H1 (cell line): Measurements from ENCODE around the gene ATP6V0D1. TPM values are rescaled to one million over a fixed set of nuclear protein-coding genes. Genes with fewer than 3 reads are reported as not detected.

Source experiments
- CEBPB ChIP-seq: IDR thresholded peaks from 2 replicates; pipeline ENCODE4 v1.6.1; 2012; ENCODE audit warnings: low read depth, low read length
- CREB1 ChIP-seq: IDR thresholded peaks from 2 replicates; pipeline ENCODE4 v1.6.1; 2012; ENCODE audit warnings: inconsistent platforms
- EP300 ChIP-seq, 2 experiments: IDR thresholded peaks; 1 replicate in 1 of 2; 2 replicates in 1 of 2; pipeline ENCODE4 v1.6.1; 2011 to 2012; ENCODE audit warnings: low read depth in 2 of 2, low read length in 2 of 2, mild to moderate bottlenecking in 2 of 2, borderline replicate concordance in 1 of 2, inconsistent platforms in 1 of 2, moderate library complexity in 1 of 2
- TCF12 ChIP-seq: IDR thresholded peaks from 2 replicates; pipeline ENCODE4 v1.6.1; 2011; ENCODE audit warnings: low read depth, mild to moderate bottlenecking, low read length
- ZNF274 ChIP-seq: IDR thresholded peaks from 2 replicates; pipeline ENCODE4 v1.7.0; 2012; ENCODE audit warnings: low read length, borderline replicate concordance; ENCODE audit errors: extremely low read depth
- polyA plus RNA-seq, 7 experiments: library from polyadenylated mRNA; depleted of rRNA in 3 of 7; stranded (reverse) in 5 of 7; unstranded in 2 of 7; fragments of >200 nt in 5 of 7; fragments of 200-250 nt in 2 of 7; gene quantifications; 1 replicate in 5 of 7; 2 replicates in 1 of 7; 4 replicates in 1 of 7; pipeline versions ENCODE4 v1.2.1 to v1.2.3, GENCODE V29; 2011 to 2013; ENCODE audit warnings: missing spikeins in 2 of 7, mixed read lengths in 2 of 7
- total RNA-seq: library from RNA; stranded (reverse); fragmentation: NEBNext Ultra II Directional; extraction: Animal tissue kit (Norgen Biotek cat#: 25700); gene quantifications from 2 replicates; pipeline ENCODE4 v1.2.1, GENCODE V29; 2021
- TF ChIP-seq, protein P1 (sequence below): IDR thresholded peaks from 2 replicates; pipeline ENCODE4 v1.6.1; 2012; ENCODE audit warnings: inconsistent platforms
- TF ChIP-seq, protein P2 (sequence below): fragments of 300-600 bp; sonication (generic); IDR thresholded peaks from 2 replicates; pipeline ENCODE4 v1.7.1; 2012; ENCODE audit warnings: low read length, moderate library complexity, mild to moderate bottlenecking, inconsistent platforms; ENCODE audit not compliant: insufficient replicate concordance

Gene ATP6V0D1
- total and polyA plus RNA-seq, 2 of the 8 experiments (the other 6 are each of a cell fraction or from before 2014, with no cell fraction given) = 47.3 to 134 TPM

DNA sequence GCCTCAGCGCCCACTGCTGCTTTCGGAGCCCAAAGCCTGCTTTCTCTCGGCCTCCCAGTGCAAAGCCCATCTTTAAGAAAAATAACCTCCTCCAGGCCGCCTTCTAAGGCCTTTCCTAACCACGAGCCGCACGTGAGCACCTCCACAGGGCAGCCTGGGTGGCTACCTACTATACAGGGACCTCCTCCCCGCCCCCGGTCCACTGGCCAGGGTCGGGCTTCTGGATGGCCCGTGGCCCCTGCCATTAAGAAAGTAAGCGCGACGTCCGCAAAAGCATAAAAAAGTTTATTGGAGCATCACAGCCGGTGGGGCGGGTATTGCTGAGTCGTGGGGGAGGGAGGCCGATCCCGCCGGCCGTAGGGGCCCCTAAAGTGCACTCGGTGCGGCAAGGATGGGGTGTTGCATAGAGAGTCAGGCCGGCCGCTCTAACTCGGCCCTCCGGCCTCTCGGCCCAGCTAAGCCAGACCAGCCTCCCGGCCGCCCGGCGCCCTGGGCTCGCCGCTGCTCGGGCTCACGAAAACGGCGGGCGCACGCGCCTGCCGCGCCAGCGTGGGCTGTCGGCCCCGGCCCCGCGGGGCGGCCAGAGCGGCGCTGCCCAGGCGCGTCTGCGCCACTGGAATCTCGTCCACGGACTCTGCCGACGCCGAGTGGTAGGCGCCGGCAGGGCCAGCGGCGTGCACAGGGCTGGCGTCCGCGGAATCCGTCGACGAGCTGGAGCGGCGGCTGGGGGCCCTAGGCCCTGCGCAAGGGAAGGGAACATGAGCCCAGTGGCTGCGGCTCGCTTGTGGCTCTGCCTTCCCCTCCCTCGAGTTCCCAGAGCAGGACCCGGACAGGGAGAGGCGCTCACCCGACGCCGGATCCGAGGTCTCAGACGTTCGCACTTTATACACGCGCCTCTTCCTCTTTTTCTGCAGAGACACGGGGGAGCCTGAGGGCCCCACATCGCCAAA is 86.5 kb downstream of the ATP6V0D1 start (continued):
- TF ChIP-seq, protein P1, sequence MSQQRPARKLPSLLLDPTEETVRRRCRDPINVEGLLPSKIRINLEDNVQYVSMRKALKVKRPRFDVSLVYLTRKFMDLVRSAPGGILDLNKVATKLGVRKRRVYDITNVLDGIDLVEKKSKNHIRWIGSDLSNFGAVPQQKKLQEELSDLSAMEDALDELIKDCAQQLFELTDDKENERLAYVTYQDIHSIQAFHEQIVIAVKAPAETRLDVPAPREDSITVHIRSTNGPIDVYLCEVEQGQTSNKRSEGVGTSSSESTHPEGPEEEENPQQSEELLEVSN = no peak; the same call in 1 of the 2 replicates
- TF ChIP-seq, protein P2, sequence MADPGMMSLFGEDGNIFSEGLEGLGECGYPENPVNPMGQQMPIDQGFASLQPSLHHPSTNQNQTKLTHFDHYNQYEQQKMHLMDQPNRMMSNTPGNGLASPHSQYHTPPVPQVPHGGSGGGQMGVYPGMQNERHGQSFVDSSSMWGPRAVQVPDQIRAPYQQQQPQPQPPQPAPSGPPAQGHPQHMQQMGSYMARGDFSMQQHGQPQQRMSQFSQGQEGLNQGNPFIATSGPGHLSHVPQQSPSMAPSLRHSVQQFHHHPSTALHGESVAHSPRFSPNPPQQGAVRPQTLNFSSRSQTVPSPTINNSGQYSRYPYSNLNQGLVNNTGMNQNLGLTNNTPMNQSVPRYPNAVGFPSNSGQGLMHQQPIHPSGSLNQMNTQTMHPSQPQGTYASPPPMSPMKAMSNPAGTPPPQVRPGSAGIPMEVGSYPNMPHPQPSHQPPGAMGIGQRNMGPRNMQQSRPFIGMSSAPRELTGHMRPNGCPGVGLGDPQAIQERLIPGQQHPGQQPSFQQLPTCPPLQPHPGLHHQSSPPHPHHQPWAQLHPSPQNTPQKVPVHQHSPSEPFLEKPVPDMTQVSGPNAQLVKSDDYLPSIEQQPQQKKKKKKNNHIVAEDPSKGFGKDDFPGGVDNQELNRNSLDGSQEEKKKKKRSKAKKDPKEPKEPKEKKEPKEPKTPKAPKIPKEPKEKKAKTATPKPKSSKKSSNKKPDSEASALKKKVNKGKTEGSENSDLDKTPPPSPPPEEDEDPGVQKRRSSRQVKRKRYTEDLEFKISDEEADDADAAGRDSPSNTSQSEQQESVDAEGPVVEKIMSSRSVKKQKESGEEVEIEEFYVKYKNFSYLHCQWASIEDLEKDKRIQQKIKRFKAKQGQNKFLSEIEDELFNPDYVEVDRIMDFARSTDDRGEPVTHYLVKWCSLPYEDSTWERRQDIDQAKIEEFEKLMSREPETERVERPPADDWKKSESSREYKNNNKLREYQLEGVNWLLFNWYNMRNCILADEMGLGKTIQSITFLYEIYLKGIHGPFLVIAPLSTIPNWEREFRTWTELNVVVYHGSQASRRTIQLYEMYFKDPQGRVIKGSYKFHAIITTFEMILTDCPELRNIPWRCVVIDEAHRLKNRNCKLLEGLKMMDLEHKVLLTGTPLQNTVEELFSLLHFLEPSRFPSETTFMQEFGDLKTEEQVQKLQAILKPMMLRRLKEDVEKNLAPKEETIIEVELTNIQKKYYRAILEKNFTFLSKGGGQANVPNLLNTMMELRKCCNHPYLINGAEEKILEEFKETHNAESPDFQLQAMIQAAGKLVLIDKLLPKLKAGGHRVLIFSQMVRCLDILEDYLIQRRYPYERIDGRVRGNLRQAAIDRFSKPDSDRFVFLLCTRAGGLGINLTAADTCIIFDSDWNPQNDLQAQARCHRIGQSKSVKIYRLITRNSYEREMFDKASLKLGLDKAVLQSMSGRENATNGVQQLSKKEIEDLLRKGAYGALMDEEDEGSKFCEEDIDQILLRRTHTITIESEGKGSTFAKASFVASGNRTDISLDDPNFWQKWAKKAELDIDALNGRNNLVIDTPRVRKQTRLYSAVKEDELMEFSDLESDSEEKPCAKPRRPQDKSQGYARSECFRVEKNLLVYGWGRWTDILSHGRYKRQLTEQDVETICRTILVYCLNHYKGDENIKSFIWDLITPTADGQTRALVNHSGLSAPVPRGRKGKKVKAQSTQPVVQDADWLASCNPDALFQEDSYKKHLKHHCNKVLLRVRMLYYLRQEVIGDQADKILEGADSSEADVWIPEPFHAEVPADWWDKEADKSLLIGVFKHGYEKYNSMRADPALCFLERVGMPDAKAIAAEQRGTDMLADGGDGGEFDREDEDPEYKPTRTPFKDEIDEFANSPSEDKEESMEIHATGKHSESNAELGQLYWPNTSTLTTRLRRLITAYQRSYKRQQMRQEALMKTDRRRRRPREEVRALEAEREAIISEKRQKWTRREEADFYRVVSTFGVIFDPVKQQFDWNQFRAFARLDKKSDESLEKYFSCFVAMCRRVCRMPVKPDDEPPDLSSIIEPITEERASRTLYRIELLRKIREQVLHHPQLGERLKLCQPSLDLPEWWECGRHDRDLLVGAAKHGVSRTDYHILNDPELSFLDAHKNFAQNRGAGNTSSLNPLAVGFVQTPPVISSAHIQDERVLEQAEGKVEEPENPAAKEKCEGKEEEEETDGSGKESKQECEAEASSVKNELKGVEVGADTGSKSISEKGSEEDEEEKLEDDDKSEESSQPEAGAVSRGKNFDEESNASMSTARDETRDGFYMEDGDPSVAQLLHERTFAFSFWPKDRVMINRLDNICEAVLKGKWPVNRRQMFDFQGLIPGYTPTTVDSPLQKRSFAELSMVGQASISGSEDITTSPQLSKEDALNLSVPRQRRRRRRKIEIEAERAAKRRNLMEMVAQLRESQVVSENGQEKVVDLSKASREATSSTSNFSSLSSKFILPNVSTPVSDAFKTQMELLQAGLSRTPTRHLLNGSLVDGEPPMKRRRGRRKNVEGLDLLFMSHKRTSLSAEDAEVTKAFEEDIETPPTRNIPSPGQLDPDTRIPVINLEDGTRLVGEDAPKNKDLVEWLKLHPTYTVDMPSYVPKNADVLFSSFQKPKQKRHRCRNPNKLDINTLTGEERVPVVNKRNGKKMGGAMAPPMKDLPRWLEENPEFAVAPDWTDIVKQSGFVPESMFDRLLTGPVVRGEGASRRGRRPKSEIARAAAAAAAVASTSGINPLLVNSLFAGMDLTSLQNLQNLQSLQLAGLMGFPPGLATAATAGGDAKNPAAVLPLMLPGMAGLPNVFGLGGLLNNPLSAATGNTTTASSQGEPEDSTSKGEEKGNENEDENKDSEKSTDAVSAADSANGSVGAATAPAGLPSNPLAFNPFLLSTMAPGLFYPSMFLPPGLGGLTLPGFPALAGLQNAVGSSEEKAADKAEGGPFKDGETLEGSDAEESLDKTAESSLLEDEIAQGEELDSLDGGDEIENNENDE = no peak
- TF ChIP-seq CEBPB = no peak
- TF ChIP-seq EP300 (IDR thresholded peaks at IDR 0.05; ENCODE audit: borderline replicate concordance in 1 of 2, low read depth in 2 of 2, low read length in 2 of 2) = no peak
- TF ChIP-seq ZNF274 = no peak
- TF ChIP-seq TCF12 = no peak
- TF ChIP-seq CREB1 = no peak
